ENCODE data around the gene SNAPIN.
A peak's percentile ranks its signal among the peaks of the same experiment; 100 is the strongest.
"Not testable (repeated sequence)": the region's sequence is repeated elsewhere in the genome, so short reads cannot be mapped to it uniquely, and the experiment has no call there.

The SNAPIN gene

GRCh38 chr1:153626904-153627714 is 31.4 kb upstream of the SNAPIN start, which contains the start of gene S100A13:
Gene S100A13 (minus strand): TSS chr1:153627505. CDS start chr1:153626472, 1,033 bp downstream.
- peak; percentile 93 for DNase-seq (ENCODE audit: low read depth)

- no peak for DNase-seq (ENCODE audit: low read depth)
Measured at GRCh38 chr1:153627715-153628626, 30.5 kb upstream of the SNAPIN start, which contains the start of gene S100A1. Gene S100A1 (plus strand): TSS chr1:153628434. CDS start chr1:153630522, 2,088 bp downstream.

GRCh38 chr1:153628638-153629342 is 29.7 kb upstream of the SNAPIN start:
- no peak for DNase-seq (ENCODE audit: low read depth)

GRCh38 chr1:153629343-153629665 is 29.2 kb upstream of the SNAPIN start:
- no peak for DNase-seq (ENCODE audit: low read depth)

- DNase-seq (ENCODE audit: low read depth) = no peak
Measured at GRCh38 chr1:153629971-153630370, 28.5 kb upstream of the SNAPIN start.

GRCh38 chr1:153630384-153630783 is 28.1 kb upstream of the SNAPIN start:
- no peak for DNase-seq (ENCODE audit: low read depth)

GRCh38 chr1:153631047-153632022 is 27.2 kb upstream of the SNAPIN start:
- DNase-seq (ENCODE audit: low read depth) = no peak

- no peak for DNase-seq (ENCODE audit: low read depth)
Measured at GRCh38 chr1:153633161-153633753, 25.2 kb upstream of the SNAPIN start.

- peak; percentile 99 for DNase-seq (ENCODE audit: low read depth)
Measured at GRCh38 chr1:153633754-153634665, 24.5 kb upstream of the SNAPIN start, which contains the start of gene CHTOP. Gene CHTOP (plus strand): TSS chr1:153634066. CDS start chr1:153636589, 2,523 bp downstream.

- DNase-seq (ENCODE audit: low read depth) = no peak
Measured at GRCh38 chr1:153635872-153636271, 22.6 kb upstream of the SNAPIN start.

- no peak for DNase-seq (ENCODE audit: low read depth)
Measured at GRCh38 chr1:153636312-153636711, 22.2 kb upstream of the SNAPIN start.

- DNase-seq (ENCODE audit: low read depth) = no peak
Measured at GRCh38 chr1:153638261-153638660, 20.2 kb upstream of the SNAPIN start.

- no peak for DNase-seq (ENCODE audit: low read depth)
Measured at GRCh38 chr1:153639280-153639679, 19.2 kb upstream of the SNAPIN start.

GRCh38 chr1:153640213-153640612 is 18.3 kb upstream of the SNAPIN start:
- not testable (repeated sequence) for DNase-seq (ENCODE audit: low read depth)

GRCh38 chr1:153640861-153641260 is 17.6 kb upstream of the SNAPIN start:
- no peak for DNase-seq (ENCODE audit: low read depth)

GRCh38 chr1:153642161-153642560 is 16.3 kb upstream of the SNAPIN start:
- no peak for DNase-seq (ENCODE audit: low read depth)

GRCh38 chr1:153643100-153643499 is 15.4 kb upstream of the SNAPIN start:
- no peak for DNase-seq (ENCODE audit: low read depth)

GRCh38 chr1:153643816-153644215 is 14.7 kb upstream of the SNAPIN start:
- DNase-seq (ENCODE audit: low read depth) = no peak

GRCh38 chr1:153646672-153647345 is 11.7 kb upstream of the SNAPIN start:
- no peak for DNase-seq (ENCODE audit: low read depth)
